ENCODE results near the gene GSTO2.

The GSTO2 gene

GRCh38 chr10:104309980-104310978 lies 41.3 kb downstream of the GSTO2 start:
- DNase-seq: no peak

- no peak for DNase-seq
Measured at GRCh38 chr10:104311184-104311720, 42.3 kb downstream of the GSTO2 start.

GRCh38 chr10:104314591-104315485 lies 45.9 kb downstream of the GSTO2 start:
- no peak for DNase-seq

GRCh38 chr10:104315486-104315921 lies 46.5 kb downstream of the GSTO2 start:
- no peak for DNase-seq

GRCh38 chr10:104316321-104317099 lies 47.5 kb downstream of the GSTO2 start:
- DNase-seq: no peak

GRCh38 chr10:104317269-104317710 lies 48.3 kb downstream of the GSTO2 start:
- no peak for DNase-seq

- DNase-seq: no peak
Measured at GRCh38 chr10:104317726-104318299, 48.8 kb downstream of the GSTO2 start.

- no peak for DNase-seq
Measured at GRCh38 chr10:104318326-104318725, 49.3 kb downstream of the GSTO2 start.

GRCh38 chr10:104318810-104319741 lies 50.1 kb downstream of the GSTO2 start:
- no peak for DNase-seq

- DNase-seq: no peak
Measured at GRCh38 chr10:104321226-104321625, 52.2 kb downstream of the GSTO2 start.

- DNase-seq: no peak
Measured at GRCh38 chr10:104321725-104322415, 52.9 kb downstream of the GSTO2 start.

GRCh38 chr10:104322416-104322782 lies 53.4 kb downstream of the GSTO2 start:
- no peak for DNase-seq

GRCh38 chr10:104323085-104323484 lies 54.1 kb downstream of the GSTO2 start:
- no peak for DNase-seq

- no peak for DNase-seq
Measured at GRCh38 chr10:104323760-104324201, 54.8 kb downstream of the GSTO2 start.

- DNase-seq: no peak
Measured at GRCh38 chr10:104324221-104324686, 55.3 kb downstream of the GSTO2 start.

GRCh38 chr10:104324931-104325330 lies 55.9 kb downstream of the GSTO2 start:
- no peak for DNase-seq

- DNase-seq: no peak
Measured at GRCh38 chr10:104325436-104326435, 56.8 kb downstream of the GSTO2 start.

- no peak for DNase-seq
Measured at GRCh38 chr10:104326991-104327610, 58.1 kb downstream of the GSTO2 start.
